Activated CD4-positive, alpha-beta T cell treated with anti-CD3 and anti-CD28 coated beads, Interleukin-2, amount 10 ng/mL, durations not matched to agents 24 days and 14 days (primary cell): ENCODE measurements around the gene CUL1. TPM values are rescaled to one million over a fixed set of nuclear protein-coding genes. Genes with fewer than 3 reads are reported as not detected.

ENCODE experiments used
- DNase-seq: peaks from one replicate; pipeline ENCODE4 v3.0.0; 2022
- H3K27ac Mint-ChIP-seq: one replicate; pipeline ENCODE4 v1.8.0; 2022; ENCODE audit warnings: mild to moderate bottlenecking, mixed read lengths
- H3K27me3 Mint-ChIP-seq: one replicate; pipeline ENCODE4 v1.8.0; 2022; ENCODE audit warnings: mixed read lengths
- H3K36me3 Mint-ChIP-seq: one replicate; pipeline ENCODE4 v1.8.0; 2022; ENCODE audit warnings: low read depth, mild to moderate bottlenecking, mixed read lengths
- H3K4me1 Mint-ChIP-seq: one replicate; pipeline ENCODE4 v1.8.0; 2021; ENCODE audit warnings: mixed read lengths
- H3K4me3 Mint-ChIP-seq: one replicate; pipeline ENCODE4 v1.8.0; 2022; ENCODE audit warnings: mild to moderate bottlenecking, moderate library complexity, mixed read lengths
- H3K9me3 Mint-ChIP-seq: one replicate; pipeline ENCODE4 v1.8.0; 2021; ENCODE audit warnings: mixed read lengths
- intact Hi-C: fragments of 100-400 bp; cut with micrococcal nuclease; formaldehyde crosslinking; loops from one replicate; pipeline ENCODE4 v1.15.1; 2023
- total RNA-seq: library from RNA; stranded (reverse); gene quantifications from 2 replicates; pipeline ENCODE4 v1.2.3, GENCODE V29; 2022

The CUL1 gene
- total RNA-seq, 1 donor from 2014 or later, result 82.4 TPM

- Mint-ChIP-seq H3K27me3 (no peaks in the 10 kb centered on the region), H3K36me3 (peaks cover 43% of the 10 kb centered on the region), H3K27ac (peak overlapping the region; percentile 61), H3K4me3 (peak overlapping the region; percentile 16), H3K4me1 (peaks cover 19% of the 10 kb centered on the region), H3K9me3 (no peaks in the 10 kb centered on the region)
- intact Hi-C loops, result loop anchor here (10.0 kb wide), 1 partner anchor 199 kb away; no protein-coding TSS in a partner anchor
- peak; percentile 80 for DNase-seq
These were observed 74.6 kb downstream of the CUL1 start for GRCh38 chr7:148773334-148773733.

- no peaks in the 10 kb centered on the region for H3K27me3 Mint-ChIP-seq
- no peak overlapping the region for H3K4me3 Mint-ChIP-seq
- H3K9me3 Mint-ChIP-seq, result no peaks in the 10 kb centered on the region
- intact Hi-C loops, result loop anchor here (10.0 kb wide), 1 partner anchor 200 kb away; no protein-coding TSS in a partner anchor
- peaks cover 19% of the 10 kb centered on the region for H3K4me1 Mint-ChIP-seq
- no peak for DNase-seq
- H3K27ac Mint-ChIP-seq, result peak overlapping the region; percentile 31
- H3K36me3 Mint-ChIP-seq, result peaks cover 41% of the 10 kb centered on the region
These were observed 75.8 kb downstream of the CUL1 start for GRCh38 chr7:148774471-148774870.

- DNase-seq, result no peak
- Mint-ChIP-seq H3K27ac (no peak overlapping the region), H3K9me3 (no peaks in the 10 kb centered on the region), H3K36me3 (peaks cover 51% of the 10 kb centered on the region), H3K27me3 (no peaks in the 10 kb centered on the region), H3K4me3 (no peak overlapping the region), H3K4me1 (no peaks in the 10 kb centered on the region)
- intact Hi-C loops, result no loop called here
These were observed 84.2 kb downstream of the CUL1 start for GRCh38 chr7:148782757-148783456.

GRCh38 chr7:148783801-148784527 lies 85.3 kb downstream of the CUL1 start:
- Mint-ChIP-seq H3K4me3 (no peak overlapping the region), H3K36me3 (peaks cover 53% of the 10 kb centered on the region), H3K4me1 (no peaks in the 10 kb centered on the region), H3K27me3 (no peaks in the 10 kb centered on the region), H3K27ac (no peak overlapping the region), H3K9me3 (no peaks in the 10 kb centered on the region)
- intact Hi-C loops, result no loop called here
- DNase-seq, result no peak

- intact Hi-C loops, result no loop called here
- Mint-ChIP-seq H3K4me3 (no peak overlapping the region), H3K4me1 (no peaks in the 10 kb centered on the region), H3K27ac (no peak overlapping the region), H3K9me3 (no peaks in the 10 kb centered on the region), H3K36me3 (peaks cover 64% of the 10 kb centered on the region), H3K27me3 (no peaks in the 10 kb centered on the region)
- DNase-seq, result no peak
These were observed 89.0 kb downstream of the CUL1 start for GRCh38 chr7:148787571-148788295.

GRCh38 chr7:148789220-148789619 lies 90.5 kb downstream of the CUL1 start:
- intact Hi-C loops, result no loop called here

GRCh38 chr7:148790131-148790726 lies 91.5 kb downstream of the CUL1 start:
- Mint-ChIP-seq H3K9me3 (peaks cover 3% of the 10 kb centered on the region), H3K27ac (no peak overlapping the region), H3K4me1 (peaks cover 4% of the 10 kb centered on the region), H3K36me3 (peaks cover 71% of the 10 kb centered on the region), H3K4me3 (no peak overlapping the region), H3K27me3 (no peaks in the 10 kb centered on the region)
- no peak for DNase-seq
- intact Hi-C loops, result no loop called here

More at GRCh38 chr7:148789220-148789619, 90.5 kb downstream of the CUL1 start:
- DNase-seq, result no peak
- no peak overlapping the region for H3K27ac Mint-ChIP-seq
- H3K36me3 Mint-ChIP-seq, result peaks cover 69% of the 10 kb centered on the region
- H3K9me3 Mint-ChIP-seq, result no peaks in the 10 kb centered on the region
- H3K4me3 Mint-ChIP-seq, result no peak overlapping the region
- peaks cover 4% of the 10 kb centered on the region for H3K4me1 Mint-ChIP-seq
- no peaks in the 10 kb centered on the region for H3K27me3 Mint-ChIP-seq

GRCh38 chr7:148790850-148791249 lies 92.1 kb downstream of the CUL1 start:
- no peak for DNase-seq
- H3K4me3 Mint-ChIP-seq, result no peak overlapping the region
- intact Hi-C loops, result no loop called here
- H3K27me3 Mint-ChIP-seq, result no peaks in the 10 kb centered on the region
- H3K36me3 Mint-ChIP-seq, result peaks cover 69% of the 10 kb centered on the region
- peaks cover 4% of the 10 kb centered on the region for H3K4me1 Mint-ChIP-seq
- H3K9me3 Mint-ChIP-seq, result peaks cover 3% of the 10 kb centered on the region
- no peak overlapping the region for H3K27ac Mint-ChIP-seq

GRCh38 chr7:148791546-148791945 lies 92.8 kb downstream of the CUL1 start:
- H3K9me3 Mint-ChIP-seq, result peaks cover 3% of the 10 kb centered on the region
- H3K27me3 Mint-ChIP-seq, result no peaks in the 10 kb centered on the region
- DNase-seq, result no peak
- peaks cover 70% of the 10 kb centered on the region for H3K36me3 Mint-ChIP-seq
- intact Hi-C loops, result no loop called here
- H3K27ac Mint-ChIP-seq, result no peak overlapping the region
- no peak overlapping the region for H3K4me3 Mint-ChIP-seq
- H3K4me1 Mint-ChIP-seq, result peaks cover 4% of the 10 kb centered on the region

GRCh38 chr7:148793590-148793989 lies 94.9 kb downstream of the CUL1 start:
- intact Hi-C loops, result no loop called here
- H3K36me3 Mint-ChIP-seq, result peaks cover 65% of the 10 kb centered on the region

GRCh38 chr7:148794476-148794875 lies 95.8 kb downstream of the CUL1 start:
- H3K27me3 Mint-ChIP-seq, result no peaks in the 10 kb centered on the region
- H3K4me3 Mint-ChIP-seq, result no peak overlapping the region
- intact Hi-C loops, result no loop called here
- no peak for DNase-seq
- peaks cover 3% of the 10 kb centered on the region for H3K9me3 Mint-ChIP-seq
- peaks cover 4% of the 10 kb centered on the region for H3K4me1 Mint-ChIP-seq
- no peak overlapping the region for H3K27ac Mint-ChIP-seq
- peaks cover 66% of the 10 kb centered on the region for H3K36me3 Mint-ChIP-seq

More at GRCh38 chr7:148793590-148793989, 94.9 kb downstream of the CUL1 start:
- DNase-seq, result no peak
- Mint-ChIP-seq H3K4me3 (no peak overlapping the region), H3K9me3 (peaks cover 3% of the 10 kb centered on the region), H3K27me3 (no peaks in the 10 kb centered on the region), H3K4me1 (peaks cover 4% of the 10 kb centered on the region), H3K27ac (no peak overlapping the region)

GRCh38 chr7:148796841-148797240 lies 98.1 kb downstream of the CUL1 start:
- peaks cover 4% of the 10 kb centered on the region for H3K4me1 Mint-ChIP-seq
- H3K9me3 Mint-ChIP-seq, result peaks cover 3% of the 10 kb centered on the region
- intact Hi-C loops, result loop anchor here (5.0 kb wide), 1 partner anchor 165 kb away; no protein-coding TSS in a partner anchor
- no peaks in the 10 kb centered on the region for H3K27me3 Mint-ChIP-seq
- H3K4me3 Mint-ChIP-seq, result no peak overlapping the region
- peaks cover 72% of the 10 kb centered on the region for H3K36me3 Mint-ChIP-seq
- no peak for DNase-seq
- no peak overlapping the region for H3K27ac Mint-ChIP-seq

- Mint-ChIP-seq H3K4me3 (no peak overlapping the region), H3K36me3 (peaks cover 56% of the 10 kb centered on the region), H3K27ac (peak overlapping the region; percentile 1), H3K4me1 (no peaks in the 10 kb centered on the region), H3K9me3 (no peaks in the 10 kb centered on the region), H3K27me3 (no peaks in the 10 kb centered on the region)
- intact Hi-C loops, result loop anchor here (5.0 kb wide), 1 partner anchor 162 kb away; no protein-coding TSS in a partner anchor
- peak; percentile 56 for DNase-seq
These were observed 101.3 kb downstream of the CUL1 start for GRCh38 chr7:148799893-148800555.
